Measurements from ENCODE around the gene RNF208.

GRCh38 chr9:137190315-137190856, 31.7 kb downstream of the RNF208 start:
- TF ChIP-seq CTCF (IDR thresholded peaks at IDR 0.05 in 2 of 3, conservative IDR thresholded peaks at IDR 0.05 in 1 of 3; ENCODE audit: insufficient read depth in 2 of 3, low read depth in 1 of 3, low read length in 3 of 3) = peak in 2 of 3 experiments; percentile 11 to 19; a peak in 3 of 6 replicates
- no peak for TF ChIP-seq ZNF146 (CRISPR knock-in tag; IDR thresholded peaks at IDR 0.05; ENCODE audit: unreplicated experiment)
- TF ChIP-seq, protein P1, sequence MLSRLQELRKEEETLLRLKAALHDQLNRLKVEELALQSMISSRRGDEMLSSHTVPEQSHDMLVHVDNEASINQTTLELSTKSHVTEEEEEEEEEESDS (CRISPR knock-in tag; IDR thresholded peaks at IDR 0.05) = no peak
- no peak for TF ChIP-seq CBX8 (IDR thresholded peaks at IDR 0.05; ENCODE audit: borderline replicate concordance, extremely low read depth, low read depth, low read length, poor library complexity, severe bottlenecking)
- TF ChIP-seq SMARCC2 (IDR thresholded peaks at IDR 0.05; ENCODE audit: low read depth) = no peak
- no peak for TF ChIP-seq EZH2 (IDR thresholded peaks at IDR 0.05; ENCODE audit: borderline replicate concordance, low read depth, low read length)
- TF ChIP-seq ZBTB1 (CRISPR knock-in tag; IDR thresholded peaks at IDR 0.05; ENCODE audit: borderline replicate concordance, low read depth) = no peak
- TF ChIP-seq GTF3C2 (IDR thresholded peaks at IDR 0.05; ENCODE audit: borderline replicate concordance, extremely low read depth, insufficient read length) = no peak
- no peak for TF ChIP-seq BDP1 (IDR thresholded peaks at IDR 0.05; ENCODE audit: insufficient read depth, insufficient read length)
- no peak for TF ChIP-seq FIP1L1 (IDR thresholded peaks at IDR 0.05; ENCODE audit: low read depth, low read length, poor library complexity, severe bottlenecking)
- no peak for TF ChIP-seq ZNF79 (CRISPR knock-in tag; IDR thresholded peaks at IDR 0.05; ENCODE audit: low read depth)
- no peak for TF ChIP-seq SRF (CRISPR knock-in tag; IDR thresholded peaks at IDR 0.05)
- TF ChIP-seq CBFB (CRISPR knock-in tag; IDR thresholded peaks at IDR 0.05) = no peak

Data from K562 (cell line).